GM21528 (cell line): ENCODE measurements around the gene RPS25.
A peak's percentile ranks its signal among the peaks of the same experiment; 100 is the strongest.
"Not testable (repeated sequence)": the region's sequence is repeated elsewhere in the genome, so short reads cannot be mapped to it uniquely, and the experiment has no call there.

Experiments
- ATAC-seq: cut with Tn5 transposase; IDR thresholded peaks from one replicate; pipeline ENCODE4 v1.9.1; 2021; ENCODE audit warnings: mild to moderate bottlenecking, moderate library complexity; ENCODE audit not compliant: unreplicated experiment, low FRiP score

The RPS25 gene

GRCh38 chr11:119019996-119020395, 1.9 kb upstream of the RPS25 start:
- no peak for ATAC-seq

GRCh38 chr11:119017377-119017776, 766 bp downstream of the RPS25 start:
- ATAC-seq = not testable (repeated sequence)

DNA sequence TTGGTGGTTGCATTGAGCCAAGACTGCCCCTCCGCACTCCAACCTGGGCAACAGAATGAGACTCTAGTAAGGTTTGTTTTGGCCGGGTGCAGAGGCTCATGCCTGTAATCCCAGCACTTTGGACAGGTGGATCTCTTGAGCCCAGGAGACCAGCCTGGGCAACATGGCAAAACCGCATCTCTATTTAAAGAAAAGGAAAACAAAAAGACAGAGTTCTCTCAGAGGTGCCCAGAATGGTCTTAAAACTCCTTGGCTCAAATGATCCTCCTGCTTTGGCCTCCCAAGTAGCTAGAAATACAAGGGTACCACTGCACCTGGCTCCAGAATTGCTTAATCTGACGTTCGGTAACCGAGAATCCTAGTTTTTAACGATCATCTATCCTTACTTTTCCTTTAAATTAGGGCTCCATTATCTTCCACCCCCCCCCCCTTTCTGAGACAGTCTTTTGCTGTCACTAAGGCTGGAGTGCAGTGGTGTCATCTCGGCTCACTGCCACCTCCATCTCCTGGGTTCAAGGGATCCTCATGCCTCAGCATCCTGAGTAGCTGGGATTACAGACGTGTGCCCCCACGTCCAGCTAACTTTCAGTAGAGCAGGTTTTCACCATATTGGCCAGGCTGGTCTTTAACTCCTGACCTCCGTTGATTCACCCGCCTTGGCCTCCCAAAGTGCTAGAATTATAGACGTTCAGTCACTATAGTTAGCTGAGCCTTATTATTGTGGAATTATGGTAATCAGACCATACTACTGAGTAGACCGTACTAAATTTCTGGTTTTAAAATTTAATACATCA, 1.7 kb downstream of the RPS25 start:
- ATAC-seq = no peak

DNA sequence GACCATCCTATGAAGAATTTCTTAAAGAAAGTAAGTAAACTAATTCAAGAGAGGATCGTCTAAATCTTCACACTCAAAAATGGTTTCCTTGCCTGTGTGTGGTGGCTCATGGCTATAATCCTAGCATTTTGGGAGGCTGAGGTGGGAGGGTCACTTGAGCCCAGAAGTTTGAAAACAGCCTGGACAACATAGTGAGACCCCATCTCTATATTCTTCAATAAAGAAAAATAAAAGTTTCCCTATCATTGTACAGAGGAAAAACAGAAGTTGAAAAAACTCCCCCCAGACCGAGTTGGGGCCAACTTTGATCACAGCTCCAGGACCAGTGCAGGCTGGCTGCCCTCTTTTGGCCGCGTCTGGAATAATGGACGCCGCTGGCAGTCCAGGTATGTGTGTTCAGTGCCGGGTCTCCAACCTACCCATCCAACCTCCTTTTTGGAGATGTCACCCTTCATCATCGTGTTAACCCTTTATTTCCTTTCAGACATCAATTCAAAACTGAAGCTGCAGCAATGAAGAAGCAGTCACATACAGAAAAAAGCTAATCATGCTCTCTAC, 3.0 kb downstream of the RPS25 start:
- ATAC-seq = no peak

GRCh38 chr11:119014209-119014924, 3.8 kb downstream of the RPS25 start:
- no peak for ATAC-seq

DNA sequence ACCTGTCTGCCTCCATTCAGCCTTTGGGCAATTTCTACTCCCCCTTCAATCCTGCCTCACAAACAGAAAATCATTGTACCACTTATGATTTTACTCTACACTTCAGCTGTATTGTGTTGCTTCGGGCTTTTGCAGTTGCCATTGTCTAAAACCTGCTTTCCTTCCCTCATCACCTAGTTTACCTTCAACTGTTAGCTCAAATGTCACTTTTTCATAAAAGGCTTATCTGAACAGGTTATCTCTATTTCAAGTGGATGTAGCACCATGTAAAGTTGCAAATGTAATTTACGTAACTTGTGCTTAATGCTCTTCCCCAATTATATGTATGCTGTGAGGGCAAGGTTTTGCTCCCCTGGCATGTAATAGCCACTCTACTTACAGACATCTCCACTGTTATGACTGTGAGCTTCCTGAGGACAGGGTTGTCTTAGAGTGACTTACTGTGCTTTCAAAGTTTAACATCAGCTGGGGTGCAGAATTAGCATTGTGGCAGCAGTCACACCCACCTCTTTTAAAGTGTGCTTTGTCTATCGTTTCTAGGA, 5.4 kb downstream of the RPS25 start:
- no peak for ATAC-seq

GRCh38 chr11:119011476-119012053, 6.6 kb downstream of the RPS25 start:
- ATAC-seq = no peak

DNA sequence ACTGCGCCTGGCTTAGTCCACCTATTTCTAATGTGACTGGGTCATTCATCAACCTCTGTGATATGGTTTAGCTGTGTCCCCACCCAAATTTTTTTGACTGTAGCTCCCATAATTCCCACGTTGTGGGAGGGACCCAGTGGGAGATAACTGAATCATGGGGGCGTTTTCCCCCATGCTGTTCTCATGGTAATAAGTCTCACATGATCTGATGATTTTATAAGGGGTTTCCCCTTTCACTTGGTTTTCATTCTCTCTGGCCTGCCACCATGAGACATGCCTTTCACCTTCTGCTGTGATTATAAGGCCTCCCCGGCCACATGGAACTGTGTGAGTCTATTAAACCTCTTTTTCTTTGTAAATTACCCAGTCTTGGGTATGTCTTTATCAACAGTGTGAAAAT, 11.5 kb downstream of the RPS25 start:
- no peak for ATAC-seq

GRCh38 chr11:119000906-119001305, 17.2 kb downstream of the RPS25 start:
- ATAC-seq = no peak

- ATAC-seq = no peak
Observed at GRCh38 chr11:118998822-118999221, 19.3 kb downstream of the RPS25 start.

DNA sequence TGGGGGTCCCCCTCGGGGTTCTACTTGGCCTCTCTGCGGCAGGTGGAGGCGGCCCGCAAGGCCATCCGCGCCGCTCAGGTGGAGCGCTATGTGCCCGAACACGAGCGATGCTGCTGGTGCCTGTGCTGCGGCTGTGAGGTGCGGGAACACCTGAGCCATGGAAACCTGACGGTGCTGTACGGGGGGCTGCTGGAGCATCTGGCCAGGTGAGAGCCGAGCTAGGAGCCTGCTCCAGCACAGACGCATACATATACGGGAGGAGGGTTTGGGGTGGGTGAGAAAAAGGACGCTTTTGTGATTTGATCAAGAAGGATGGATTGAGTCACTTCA, 19.8 kb downstream of the RPS25 start:
- peak; percentile 19 for ATAC-seq

DNA sequence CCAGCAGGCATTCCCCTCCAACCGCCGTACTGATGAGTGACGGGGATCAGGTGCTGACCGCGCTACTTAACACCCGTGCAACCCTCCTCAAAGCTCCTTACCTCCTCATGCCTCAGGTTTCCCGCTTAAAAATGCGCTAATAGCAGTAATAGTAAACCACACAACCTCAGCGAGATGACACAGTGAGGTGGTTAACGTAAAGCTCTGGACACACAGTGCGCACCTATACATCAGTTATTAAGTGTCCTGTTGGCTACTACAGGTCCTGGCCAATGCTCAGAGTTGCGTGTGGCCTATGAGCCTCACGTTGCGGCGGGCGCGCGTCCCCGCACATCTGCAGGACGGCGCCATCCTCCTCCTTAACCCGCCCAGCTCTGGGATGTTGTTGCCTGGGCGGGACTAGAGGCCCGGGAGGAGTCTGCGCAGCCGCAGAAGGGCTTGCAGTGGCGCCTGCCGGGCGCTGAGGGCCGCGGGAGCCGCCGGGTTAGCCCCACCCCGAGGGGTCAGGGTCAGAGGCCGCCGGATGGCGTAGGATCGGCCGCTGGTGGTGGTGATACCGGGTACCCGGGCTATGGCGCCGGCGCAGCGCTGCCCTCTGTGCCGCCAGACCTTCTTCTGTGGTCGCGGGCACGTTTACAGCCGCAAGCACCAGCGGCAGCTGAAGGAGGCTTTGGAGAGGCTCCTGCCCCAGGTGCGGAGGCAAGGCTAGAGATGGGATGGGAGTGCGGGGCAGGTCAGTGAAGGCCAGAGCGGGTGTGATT, 20.3 kb downstream of the RPS25 start, which contains the start of gene CENATAC:
Gene CENATAC, plus strand, starts transcription at position 512 of the 761 bp plus-strand sequence. Its CDS starts 60 bp downstream, at position 572.
- ATAC-seq = peak; percentile 90

DNA sequence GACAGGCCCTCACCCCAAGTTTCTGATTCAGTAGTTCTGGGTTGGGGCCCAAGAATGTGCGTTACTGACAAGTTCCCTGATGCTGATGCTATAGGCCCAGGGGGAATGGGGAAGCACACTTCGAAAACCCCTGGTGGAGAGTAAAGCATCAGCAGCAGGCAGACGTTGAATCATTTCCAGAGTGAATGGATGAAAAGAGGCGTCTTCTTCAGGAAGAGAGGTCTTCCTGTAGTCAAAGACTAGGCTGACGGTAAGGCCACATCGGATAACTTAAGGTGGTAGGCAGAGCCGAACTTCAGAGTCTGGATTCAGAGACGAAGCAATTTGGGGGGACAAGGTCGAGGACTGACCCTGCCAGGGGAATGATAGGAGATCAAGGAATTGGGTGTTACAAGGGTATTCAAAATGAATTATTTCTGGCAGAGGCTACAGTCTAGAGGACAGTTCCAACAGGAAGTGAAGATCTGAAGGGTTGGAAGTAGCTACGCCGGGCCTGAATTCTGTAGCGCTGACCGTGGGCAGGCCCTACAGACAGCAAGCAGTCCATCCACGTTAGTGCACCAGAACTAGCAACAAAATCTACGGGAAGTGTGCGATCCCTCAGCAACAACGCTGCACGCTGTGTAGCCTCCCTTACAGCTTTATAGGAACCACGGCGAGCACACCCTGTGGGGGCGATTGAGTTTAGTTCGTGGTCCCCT, 21.1 kb downstream of the RPS25 start:
- ATAC-seq = peak; percentile 22

DNA sequence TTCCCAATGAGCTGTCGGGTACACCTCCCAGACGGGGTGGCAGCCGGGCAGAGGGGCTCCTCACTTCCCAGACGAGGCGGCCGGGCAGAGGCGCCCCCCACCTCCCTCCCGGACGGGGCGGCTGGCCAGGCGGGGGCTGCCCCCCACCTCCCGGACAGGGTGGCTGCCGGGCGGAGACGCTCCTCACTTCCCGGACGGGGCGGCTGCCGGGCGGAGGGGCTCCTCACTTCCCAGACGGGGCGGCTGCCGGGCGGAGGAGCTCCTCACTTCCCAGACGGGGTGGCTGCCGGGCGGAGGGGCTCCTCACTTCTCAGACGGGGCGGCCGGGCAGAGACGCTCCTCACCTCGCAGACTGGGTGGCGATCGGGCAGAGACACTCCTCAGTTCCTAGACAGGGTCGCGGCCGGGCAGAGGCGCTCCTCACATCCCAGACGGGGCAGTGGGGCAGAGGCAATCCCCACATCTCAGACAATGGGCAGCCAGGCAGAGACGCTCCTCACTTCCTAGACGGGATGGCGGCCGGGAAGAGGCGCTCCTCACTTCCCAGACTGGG, 26.6 kb downstream of the RPS25 start:
- ATAC-seq = not testable (repeated sequence)

- no peak for ATAC-seq
Observed at GRCh38 chr11:118988280-118988679, 29.9 kb downstream of the RPS25 start.

DNA sequence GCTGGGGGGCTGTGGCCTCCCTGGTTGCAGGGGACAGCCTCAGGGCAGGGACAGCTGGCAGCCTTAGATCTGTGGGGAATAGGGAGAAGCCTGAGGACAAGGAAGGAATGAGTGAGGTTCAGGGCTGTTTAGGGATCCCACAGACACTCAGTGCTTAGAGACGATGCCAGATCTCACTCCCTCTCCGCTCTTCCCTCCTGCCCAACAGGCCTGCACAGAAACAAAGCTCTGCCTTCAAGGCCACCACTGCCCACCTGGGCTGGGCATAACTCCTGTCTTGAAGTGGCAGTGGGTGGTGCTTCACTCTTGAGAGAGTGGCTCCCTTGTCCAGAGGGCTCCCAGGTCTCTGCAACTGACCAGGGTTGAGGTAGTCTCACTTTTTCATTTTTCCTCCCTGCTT, 33.3 kb downstream of the RPS25 start:
- no peak for ATAC-seq

DNA sequence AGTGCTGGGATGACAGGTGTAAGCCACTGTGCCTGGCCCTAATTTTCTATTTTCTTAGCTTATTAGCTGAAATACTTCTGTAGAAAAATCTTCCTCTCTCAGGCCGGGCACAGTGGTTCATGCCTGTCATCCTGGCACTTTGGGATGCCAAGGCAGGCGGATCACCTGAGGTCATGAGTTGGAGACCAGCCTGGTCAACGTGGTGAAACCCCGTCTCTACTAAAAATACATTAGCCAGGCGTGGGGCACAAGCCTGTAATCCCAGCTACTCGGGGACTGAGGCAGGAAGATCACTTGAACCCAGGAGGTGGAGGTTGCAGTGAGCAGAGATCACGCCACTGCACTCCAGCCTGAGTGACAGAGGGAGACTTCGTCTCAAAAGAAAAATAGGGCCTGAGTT, 33.8 kb downstream of the RPS25 start:
- not testable (repeated sequence) for ATAC-seq

DNA sequence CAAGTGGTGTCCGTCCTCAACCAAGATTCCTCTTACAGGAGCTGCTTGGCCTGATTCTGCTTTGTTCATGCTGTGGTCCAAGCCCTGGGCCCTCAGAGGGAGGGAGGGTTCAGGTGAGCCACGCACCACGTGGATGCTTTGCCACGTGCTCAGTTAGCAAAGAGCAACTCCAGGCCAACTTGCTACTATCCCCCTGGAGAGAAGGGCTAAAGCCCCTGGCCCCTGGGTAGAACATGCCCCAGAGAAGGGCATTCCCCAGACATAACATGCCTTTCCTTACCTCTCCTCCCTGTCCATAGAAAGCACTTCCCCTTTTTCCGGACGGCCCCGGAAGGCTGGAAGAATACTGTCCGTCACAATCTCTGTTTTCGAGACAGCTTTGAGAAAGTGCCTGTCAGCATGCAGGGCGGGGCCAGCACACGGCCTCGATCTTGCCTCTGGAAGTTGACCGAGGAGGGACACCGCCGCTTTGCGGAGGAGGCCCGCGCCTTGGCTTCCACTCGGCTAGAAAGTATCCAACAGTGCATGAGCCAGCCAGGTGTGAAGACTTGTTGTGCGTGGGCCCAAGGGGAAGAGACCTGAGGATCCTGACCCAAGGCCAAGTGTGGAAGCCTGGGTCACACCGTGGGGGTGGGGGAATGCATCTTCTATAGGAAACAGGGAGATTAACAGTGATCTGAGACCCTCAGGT, 37.8 kb downstream of the RPS25 start:
- ATAC-seq = no peak

DNA sequence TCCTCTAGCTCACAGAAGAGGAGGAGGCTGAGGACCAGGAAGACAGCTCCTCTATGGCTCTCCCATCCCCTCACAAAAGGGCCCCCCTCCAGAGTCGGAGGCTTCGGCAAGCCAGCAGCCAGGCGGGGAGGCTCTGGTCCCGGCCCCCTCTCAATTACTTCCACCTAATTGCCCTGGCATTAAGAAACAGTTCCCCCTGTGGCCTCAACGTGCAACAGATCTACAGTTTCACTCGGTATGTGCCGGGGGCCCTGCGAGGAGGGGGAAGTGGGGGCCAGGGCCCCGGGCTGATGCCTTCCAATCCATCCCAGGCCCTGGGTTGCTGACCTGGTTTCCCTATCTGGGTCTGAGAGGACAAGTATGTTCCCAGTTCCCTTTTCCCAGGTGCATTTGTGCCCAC, 38.7 kb downstream of the RPS25 start:
- no peak for ATAC-seq
